Activated CD4-positive, CD25-positive, alpha-beta regulatory T cell treated with anti-CD3 and anti-CD28 coated beads, Interleukin-2, amount 50 U/mL, for 16 hours (primary cell): ENCODE data around the gene FAM25G.

Experiments
- DNase-seq: peaks from one replicate; pipeline ENCODE4 v3.0.0-alpha.2; 2020; ENCODE audit warnings: low read depth, low spot score

Gene FAM25G

GRCh38 chr10:47449102-47449978, 42.2 kb downstream of the FAM25G start:
- DNase-seq: no peak

GRCh38 chr10:47447705-47448104, 43.8 kb downstream of the FAM25G start:
- no peak for DNase-seq

GRCh38 chr10:47447209-47447608, 44.3 kb downstream of the FAM25G start:
- DNase-seq: no peak

- no peak for DNase-seq
These were observed 45.8 kb downstream of the FAM25G start for GRCh38 chr10:47445720-47446119.

- DNase-seq: no peak
These were observed 47.5 kb downstream of the FAM25G start for GRCh38 chr10:47444047-47444446.

GRCh38 chr10:47443145-47443544, 48.4 kb downstream of the FAM25G start:
- no peak for DNase-seq

- DNase-seq: no peak
These were observed 49.1 kb downstream of the FAM25G start for GRCh38 chr10:47442351-47442750.

GRCh38 chr10:47441938-47442337, 49.6 kb downstream of the FAM25G start:
- DNase-seq: no peak

- no peak for DNase-seq
These were observed 51.3 kb downstream of the FAM25G start for GRCh38 chr10:47440207-47440606.

GRCh38 chr10:47438857-47439474, 52.5 kb downstream of the FAM25G start:
- no peak for DNase-seq
